GM19455 (cell line): Measurements from ENCODE around the gene HHIPL1.
"Not testable (repeated sequence)": the region's sequence is repeated elsewhere in the genome, so short reads cannot be mapped to it uniquely, and the experiment has no call there.

Experiments
- ATAC-seq: cut with Tn5 transposase; IDR thresholded peaks from one replicate; pipeline ENCODE4 v1.9.1; 2021; ENCODE audit not compliant: unreplicated experiment

HHIPL1 gene

GRCh38 chr14:99657645-99658155, 12.8 kb downstream of the HHIPL1 start:
- no peak for ATAC-seq

- ATAC-seq: no peak
Measured at GRCh38 chr14:99658218-99658845, 13.4 kb downstream of the HHIPL1 start.

- ATAC-seq: no peak
Measured at GRCh38 chr14:99659333-99659741, 14.4 kb downstream of the HHIPL1 start.

DNA sequence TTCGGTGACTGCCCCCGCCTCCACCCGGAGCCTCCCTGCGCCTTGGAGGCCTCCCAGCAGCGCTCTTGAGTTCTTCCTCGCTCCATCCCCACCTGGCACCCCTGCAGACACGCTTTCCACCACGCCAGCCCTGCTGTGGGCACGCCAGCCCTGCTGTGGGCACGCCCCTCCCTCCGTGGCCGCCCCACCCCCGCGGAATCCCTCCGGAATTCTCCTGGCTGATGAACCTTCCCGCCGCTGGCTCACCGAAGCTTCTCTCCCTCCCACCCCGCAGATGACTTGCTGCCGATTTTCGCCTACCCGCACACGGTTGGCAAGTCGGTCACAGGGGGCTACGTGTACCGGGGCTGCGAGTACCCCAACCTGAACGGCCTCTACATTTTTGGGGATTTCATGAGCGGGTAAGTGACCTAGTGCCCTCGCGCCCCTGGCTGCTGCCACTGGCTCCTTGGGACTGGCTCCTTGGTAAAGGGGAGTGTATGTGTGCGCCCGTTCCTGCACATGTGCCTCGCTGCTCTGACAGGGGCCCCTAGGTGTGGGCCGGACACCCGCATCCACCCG, 15.2 kb downstream of the HHIPL1 start:
- ATAC-seq: no peak

GRCh38 chr14:99660794-99661193, 15.9 kb downstream of the HHIPL1 start:
- no peak for ATAC-seq

DNA sequence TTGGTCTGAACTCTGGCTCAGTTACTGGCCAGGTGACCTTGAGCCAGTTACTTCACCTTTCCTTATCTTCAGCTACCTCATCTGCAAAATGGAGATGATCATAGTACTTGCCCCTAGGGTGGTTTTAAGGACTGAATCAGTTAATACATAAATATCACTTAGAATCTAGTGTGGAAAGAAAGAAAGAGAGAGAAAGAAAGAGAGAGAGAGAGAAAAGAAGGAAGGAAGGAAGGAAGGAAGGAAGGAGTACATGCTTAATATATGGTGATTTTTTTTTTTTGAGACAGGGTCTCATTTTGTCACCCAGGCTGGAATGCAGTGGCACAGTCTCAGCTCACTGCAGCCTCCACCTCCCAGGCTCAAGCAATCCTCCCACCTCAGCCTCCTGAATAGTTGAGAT, 16.3 kb downstream of the HHIPL1 start:
- not testable (repeated sequence) for ATAC-seq

GRCh38 chr14:99662846-99663245, 17.9 kb downstream of the HHIPL1 start:
- no peak for ATAC-seq

DNA sequence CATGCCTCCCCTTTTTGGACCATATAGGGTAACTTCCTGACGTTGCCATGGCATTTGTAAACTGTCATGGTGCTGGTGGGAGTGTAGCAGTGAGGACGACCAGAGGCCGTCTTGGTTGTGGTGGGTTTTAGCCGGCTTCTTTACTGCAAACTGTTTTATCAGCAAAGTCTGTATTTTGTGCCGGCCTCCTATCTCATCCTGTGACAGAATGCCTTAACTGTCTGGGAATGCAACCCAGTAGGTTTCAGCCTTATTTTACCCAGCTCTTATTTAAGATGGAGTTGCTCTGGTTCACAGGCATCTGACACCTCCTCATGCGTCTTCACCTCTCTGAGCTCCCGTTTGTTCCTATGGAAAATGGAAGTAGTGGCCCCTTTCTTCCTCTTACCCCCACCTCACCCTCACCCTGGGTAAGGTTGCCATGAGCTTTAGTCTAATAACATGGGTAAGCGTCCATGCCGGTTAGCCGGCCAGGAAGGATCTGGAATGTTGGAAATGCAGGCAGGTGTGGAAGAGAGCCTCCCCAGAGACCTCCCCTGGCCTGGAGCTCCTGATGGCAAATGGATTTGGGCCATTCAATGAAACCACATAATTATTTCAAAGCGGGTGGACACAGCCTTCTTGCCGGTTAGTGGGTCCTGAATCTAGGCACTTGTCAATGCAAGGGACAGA, 18.6 kb downstream of the HHIPL1 start:
- ATAC-seq: no peak

DNA sequence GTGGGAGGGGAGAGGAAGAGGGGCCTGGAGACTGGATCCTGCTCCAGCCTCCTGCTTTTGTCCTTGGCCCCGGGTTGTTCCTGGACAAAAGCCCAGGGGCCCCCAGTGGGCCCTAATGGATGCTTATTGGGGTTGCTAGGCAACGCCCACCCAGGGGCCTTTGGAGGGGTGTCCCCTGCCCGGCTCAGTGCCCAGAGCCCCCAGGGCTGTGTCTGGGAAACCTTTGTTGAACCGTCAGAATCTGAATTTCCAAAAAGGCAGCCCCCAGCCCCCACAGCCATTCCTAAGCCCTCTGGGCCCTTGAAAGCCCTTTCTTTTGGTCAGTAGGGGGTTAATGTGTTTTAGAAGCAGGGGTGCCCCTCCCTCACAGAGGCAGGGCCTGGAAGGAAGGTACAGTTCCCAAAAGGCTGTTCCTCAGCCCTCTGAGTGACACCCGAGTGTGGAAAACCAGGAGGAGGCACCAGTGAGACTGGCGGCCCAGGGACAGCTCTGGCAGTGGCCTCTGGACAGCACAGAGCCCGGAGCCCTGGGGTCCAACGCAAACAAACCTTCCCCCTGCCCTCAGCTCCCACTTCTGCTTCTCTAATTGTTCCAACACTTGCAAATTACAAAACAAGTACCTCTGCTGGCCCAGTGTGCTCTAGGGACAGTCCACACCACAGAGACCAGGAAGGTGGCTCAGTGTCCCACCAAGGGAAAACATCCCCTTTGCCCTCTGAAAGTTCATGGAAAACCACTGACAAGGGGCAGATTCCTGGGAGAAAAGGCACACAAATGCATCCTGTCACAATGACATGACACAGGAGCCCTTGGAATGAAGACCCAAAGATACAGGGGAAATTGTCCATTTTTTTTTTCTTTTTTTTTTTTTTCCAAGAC, 19.4 kb downstream of the HHIPL1 start:
- no peak for ATAC-seq

DNA sequence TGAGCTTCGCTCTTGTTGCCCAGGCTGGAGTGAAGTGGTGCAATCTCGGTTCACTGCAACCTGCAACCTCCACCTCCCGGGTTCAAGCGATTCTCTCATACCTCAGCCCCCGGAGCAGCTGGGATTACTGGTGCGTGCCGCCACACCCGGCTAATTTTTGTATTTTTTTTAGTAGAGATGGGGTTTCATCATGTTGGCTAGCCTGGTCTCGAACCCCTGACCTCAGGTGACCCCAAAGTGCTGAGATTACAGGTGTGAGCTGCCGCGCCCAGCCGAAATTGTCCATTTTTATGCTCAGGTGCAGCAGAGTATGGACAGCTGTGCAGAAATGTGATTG, 20.0 kb downstream of the HHIPL1 start:
- ATAC-seq: no peak

- no peak for ATAC-seq
Measured at GRCh38 chr14:99666533-99666932, 21.6 kb downstream of the HHIPL1 start.

GRCh38 chr14:99667045-99667444, 22.1 kb downstream of the HHIPL1 start:
- no peak for ATAC-seq

DNA sequence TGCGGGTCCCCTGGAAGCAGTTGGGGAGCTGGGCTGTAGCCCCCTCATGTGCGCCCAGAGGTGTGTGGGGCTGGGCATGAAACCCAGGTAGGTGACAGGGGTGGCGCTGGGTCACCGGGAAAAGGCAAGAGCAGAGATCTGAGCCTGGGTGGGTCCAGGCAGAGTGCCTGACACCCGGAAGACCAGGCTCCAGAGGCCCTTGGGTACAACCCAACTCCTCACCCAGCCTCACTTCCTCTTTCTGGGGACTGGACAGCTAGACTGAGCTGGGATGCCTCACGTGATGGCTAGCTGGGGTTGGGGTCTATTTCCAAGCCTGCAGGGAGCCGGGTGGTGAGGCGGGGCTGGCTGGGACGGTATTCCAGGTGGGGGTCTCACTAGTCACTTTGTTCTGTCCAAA, 22.9 kb downstream of the HHIPL1 start:
- no peak for ATAC-seq

- ATAC-seq: no peak
Measured at GRCh38 chr14:99668307-99669295, 23.7 kb downstream of the HHIPL1 start.

DNA sequence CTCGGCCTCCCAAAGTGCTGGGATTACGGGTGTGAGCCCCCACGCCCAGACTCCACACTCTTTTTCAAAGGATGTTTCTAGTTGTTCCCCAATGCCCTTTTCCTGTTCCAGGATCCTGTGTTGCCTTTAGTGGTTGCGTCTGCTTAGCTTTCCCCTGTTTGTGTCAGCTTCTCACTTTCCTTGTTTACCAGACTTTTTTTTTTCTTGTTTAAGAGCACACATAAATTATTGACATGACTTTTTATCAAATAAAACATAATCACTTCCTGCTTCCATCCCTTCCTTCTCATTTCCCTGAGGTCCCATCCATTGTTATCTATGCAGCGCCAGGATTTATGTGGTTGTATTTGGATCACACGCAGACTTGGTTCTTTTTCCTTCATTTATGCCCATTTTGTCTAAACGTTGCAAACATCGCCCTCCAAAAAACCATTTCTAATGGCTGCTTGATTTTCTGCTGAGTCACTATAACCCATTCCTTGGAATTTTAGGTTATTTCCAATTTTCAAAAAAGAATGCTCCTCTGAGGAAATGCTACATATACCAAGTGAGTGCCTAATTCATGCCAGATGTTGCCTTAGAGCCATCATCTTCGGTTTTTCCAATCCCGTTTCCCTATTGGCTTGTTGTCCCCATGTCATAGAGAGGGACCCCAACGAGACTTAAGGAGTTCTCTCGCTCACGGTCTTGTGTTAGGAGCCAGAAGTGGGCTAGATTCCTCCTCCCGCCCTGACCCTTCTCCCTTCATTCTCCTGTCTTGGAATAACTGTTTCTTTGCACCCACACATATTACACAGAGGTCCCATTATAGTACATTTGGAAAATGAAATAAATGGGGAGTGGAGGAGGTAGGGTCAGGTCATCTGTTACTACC, 25.7 kb downstream of the HHIPL1 start:
- no peak for ATAC-seq

DNA sequence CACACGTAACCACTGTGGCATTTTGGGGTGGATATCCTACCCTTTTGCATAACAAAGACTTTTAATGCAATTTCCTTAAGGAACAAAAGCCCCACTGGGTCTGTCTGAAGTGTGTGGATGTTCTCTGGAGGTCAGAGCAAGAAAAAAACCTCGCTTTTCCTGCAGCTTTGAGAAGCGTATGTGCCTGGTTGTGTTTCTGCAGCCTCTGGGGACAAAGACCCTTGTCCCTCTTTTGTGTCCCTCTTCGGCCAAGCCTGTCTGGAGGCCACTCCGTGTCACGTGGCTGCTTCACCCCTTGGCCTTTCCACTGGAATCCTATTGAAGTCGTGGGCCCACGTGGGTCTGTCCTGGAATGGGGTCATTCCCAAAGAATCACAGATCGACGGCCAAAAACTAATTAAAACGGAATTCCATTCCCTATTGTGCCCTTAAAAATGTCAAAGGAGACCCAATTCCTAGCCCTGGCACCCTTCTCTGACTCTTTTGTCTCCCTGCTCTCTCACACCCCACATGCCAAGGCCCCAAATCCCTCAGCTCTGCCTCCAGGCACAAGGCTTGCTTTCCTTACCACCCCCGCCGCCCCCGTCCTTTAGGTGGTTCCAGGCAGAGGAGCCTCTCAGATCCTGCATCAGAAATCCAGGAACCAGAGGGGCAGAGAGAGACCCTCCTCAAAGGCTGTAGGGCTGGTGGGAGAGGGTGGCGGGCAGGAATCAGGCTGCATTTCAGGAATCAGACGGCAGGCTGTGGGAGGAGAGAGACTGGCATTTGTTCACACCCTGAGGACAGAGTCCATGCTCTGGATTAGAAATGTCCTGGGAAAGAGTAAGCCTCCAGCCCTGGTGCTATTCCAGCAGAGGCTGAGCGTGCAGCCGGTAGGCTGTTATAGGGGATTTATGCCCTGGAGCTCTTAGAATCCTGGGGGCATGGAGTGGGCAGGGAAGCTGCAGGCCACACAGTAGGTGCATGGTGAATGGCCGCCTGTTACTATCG, 26.6 kb downstream of the HHIPL1 start:
- ATAC-seq: no peak

DNA sequence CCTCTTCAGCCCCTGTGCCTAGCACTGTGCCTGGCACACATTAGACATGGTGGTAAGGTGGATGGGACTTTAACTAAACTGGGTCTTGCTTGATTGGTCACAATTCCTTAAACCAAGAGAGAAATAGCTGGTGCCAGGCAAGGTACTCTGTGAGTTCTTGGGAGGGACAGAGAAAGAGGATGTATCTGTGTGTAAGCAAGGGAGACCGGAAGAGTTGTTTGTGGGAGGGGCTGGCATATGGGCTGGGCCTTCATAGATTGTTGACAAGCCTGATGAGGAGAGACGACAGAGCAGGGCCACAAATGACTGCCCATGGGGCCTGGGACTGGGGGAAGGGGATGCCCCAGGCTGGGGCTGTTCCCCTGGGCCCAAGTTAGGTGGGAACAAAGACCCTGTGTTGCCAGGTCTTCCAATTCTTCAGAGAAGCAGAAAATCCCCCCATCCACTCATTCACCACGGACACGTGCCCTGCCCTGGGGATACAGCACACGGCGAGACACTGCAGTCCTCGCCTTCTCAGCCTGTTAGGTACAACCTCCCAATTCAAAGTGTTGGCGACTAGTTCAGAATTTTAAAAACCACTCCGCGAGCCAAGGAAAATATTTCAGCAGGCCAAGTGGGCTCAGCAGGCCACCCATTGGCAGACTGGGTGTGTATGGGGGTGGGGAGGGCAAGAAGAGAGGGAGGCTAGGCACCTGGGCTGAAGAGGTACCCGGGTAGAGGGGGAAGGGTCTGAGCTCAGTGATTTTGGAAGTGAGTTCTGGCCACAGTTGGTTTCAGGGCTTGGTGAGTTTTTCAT, 27.8 kb downstream of the HHIPL1 start:
- ATAC-seq: peak; percentile 85
